Lung (tissue), 12 donors: ENCODE measurements around the gene CPTP. TPM values are rescaled to one million over a fixed set of nuclear protein-coding genes. Genes with fewer than 3 reads are reported as not detected.

ENCODE experiments used
- ATAC-seq: fragments of 200-7000 bp; cut with Tn5 transposase; one replicate; pipeline ENCODE4 v1.9.1; 2020; ENCODE audit warnings: moderate number of reproducible peaks; ENCODE audit not compliant: insufficient read depth, low FRiP score
- DNase-seq, 3 donors: peaks; one replicate each; pipeline ENCODE4 v3.0.0-alpha.2; 2013 to 2017
- H3K27ac ChIP-seq, 2 donors: one replicate each; pipeline ENCODE4 v1.5.1; 2013; ENCODE audit warnings: mild to moderate bottlenecking in 2 of 2, moderate library complexity in 2 of 2, control low read depth in 1 of 2, inconsistent platforms in 1 of 2, low read depth in 1 of 2, low read length in 1 of 2
- H3K27me3 ChIP-seq, 3 donors: one replicate each; pipeline ENCODE4 v1.5.1; 2013; ENCODE audit warnings: low read length in 2 of 3; ENCODE audit not compliant: control insufficient read depth in 3 of 3, insufficient read depth in 3 of 3
- H3K36me3 ChIP-seq, 4 donors: one replicate each; pipeline ENCODE4 v1.5.1; 2013; ENCODE audit warnings: low read length in 4 of 4, mild to moderate bottlenecking in 1 of 4, moderate library complexity in 1 of 4; ENCODE audit not compliant: control insufficient read depth in 4 of 4, insufficient read depth in 4 of 4
- H3K4me1 ChIP-seq, 5 donors: one replicate each; pipeline ENCODE4 v1.5.1; 2013; ENCODE audit warnings: low read length in 5 of 5, mild to moderate bottlenecking in 2 of 5, moderate library complexity in 1 of 5; ENCODE audit not compliant: control insufficient read depth in 5 of 5, insufficient read depth in 5 of 5
- H3K4me3 ChIP-seq: one replicate; pipeline ENCODE4 v1.5.1; 2013; ENCODE audit warnings: mild to moderate bottlenecking, control low read depth, moderate library complexity
- H3K9ac ChIP-seq, 2 donors: one replicate each; pipeline ENCODE4 v1.5.1; 2013; ENCODE audit warnings: low read length in 2 of 2, control low read depth in 1 of 2; ENCODE audit not compliant: insufficient read depth in 1 of 2
- H3K9me3 ChIP-seq, 4 donors: one replicate each; pipeline ENCODE4 v1.5.1; 2013; ENCODE audit warnings: low read length in 3 of 4, mild to moderate bottlenecking in 1 of 4, moderate library complexity in 1 of 4; ENCODE audit not compliant: control insufficient read depth in 4 of 4, insufficient read depth in 3 of 4
- CTCF ChIP-seq: IDR thresholded peaks from 2 replicates; pipeline ENCODE4 v1.5.1; 2012; ENCODE audit warnings: mild to moderate bottlenecking; ENCODE audit errors: control extremely low read depth, extremely low read depth
- WGBS, 2 donors: extraction: QIAGEN DNeasy Blood & Tissue Kit; methylation state at CpG; one replicate each; pipeline ENCODE4 v1.1.7; 2013; 5-methylcytosine and 5-hydroxymethylcytosine counted together
- polyA plus RNA-seq, 2 donors: library from polyadenylated mRNA; stranded (reverse); fragments of 200-250 nt; gene quantifications; one replicate each; pipeline ENCODE4 v1.2.1, GENCODE V29; 2013
- total RNA-seq, 2 donors: library from RNA; depleted of rRNA in 1 of 2; stranded (reverse); fragments of >200 nt in 1 of 2; gene quantifications; one replicate each; pipeline ENCODE4 v1.2.1, GENCODE V29; 2014 to 2021
- donor health status: control.
- donor health status: control.
- donor health status: Bipolar disorder and iron deficiency.
- donor health status: healthy.
- donor health status: DM: yes; HTN: yes; CAD: no.

The CPTP gene
- total and polyA plus RNA-seq, 4 donors = 10.9 to 32.0 (median 19.2) TPM

GRCh38 chr1:1333551-1334241, 9.1 kb downstream of the CPTP start:
- Histone ChIP-seq H3K4me3 (no peak overlapping the region), H3K9me3 (peaks cover 0 to 5% (median 0%) of the 10 kb centered on the region in 4 donors), H3K27ac (no peak overlapping the region), H3K4me1 (peaks cover 0 to 2% (median 0%) of the 10 kb centered on the region in 5 donors), H3K36me3 (peaks cover 0 to 34% (median 6%) of the 10 kb centered on the region in 4 donors), H3K27me3 (no peaks in the 10 kb centered on the region), H3K9ac (no peak overlapping the region)
- TF ChIP-seq CTCF = no peak
- ATAC-seq (no peak), DNase-seq (no peak)
- WGBS, 2 donors = 88% methylated on average over 36 of the region's 36 CpGs

GRCh38 chr1:1334835-1335234, 10.2 kb downstream of the CPTP start:
- Histone ChIP-seq H3K9ac (no peak overlapping the region), H3K4me1 (peaks cover 0 to 2% (median 0%) of the 10 kb centered on the region in 5 donors), H3K4me3 (no peak overlapping the region), H3K27ac (no peak overlapping the region), H3K9me3 (peaks cover 0 to 5% (median 0%) of the 10 kb centered on the region in 4 donors), H3K36me3 (peaks cover 0 to 44% (median 8%) of the 10 kb centered on the region in 4 donors), H3K27me3 (no peaks in the 10 kb centered on the region)
- ATAC-seq (no peak), DNase-seq (no peak)
- 78 to 82% methylated on average over 11 of the region's 11 CpGs for WGBS, 2 donors
- TF ChIP-seq CTCF = no peak

GRCh38 chr1:1335283-1335682, 10.7 kb downstream of the CPTP start:
- no peak overlapping the region for H3K9ac ChIP-seq
- H3K4me1 ChIP-seq = peaks cover 0 to 2% (median 0%) of the 10 kb centered on the region in 5 donors
- 84 to 89% methylated on average over 16 of the region's 16 CpGs for WGBS, 2 donors
- DNase-seq (no peak), ATAC-seq (no peak)
- no peak overlapping the region for H3K27ac ChIP-seq
- TF ChIP-seq CTCF = no peak
- no peaks in the 10 kb centered on the region for H3K27me3 ChIP-seq
- peaks cover 0 to 48% (median 8%) of the 10 kb centered on the region in 4 donors for H3K36me3 ChIP-seq
- no peak overlapping the region for H3K4me3 ChIP-seq
- H3K9me3 ChIP-seq = peaks cover 0 to 5% (median 0%) of the 10 kb centered on the region in 4 donors
